Activated T-cell treated with anti-CD3 and anti-CD28 coated beads, Interleukin-2, amount 50 U/mL, for 72 hours (primary cell): Measurements from ENCODE around the gene MAN1A2. TPM values are rescaled to one million over a fixed set of nuclear protein-coding genes. Genes with fewer than 3 reads are reported as not detected.
"Not testable (repeated sequence)": the region's sequence is repeated elsewhere in the genome, so short reads cannot be mapped to it uniquely, and the experiment has no call there.

Experiments used
- ATAC-seq, 2 donors: fragments of 150-1000 bp; cut with Tn5 transposase; replicated peaks in 1 of 2; 2 replicates each; pipeline ENCODE4 v1.10.0; 2021; ENCODE audit warnings: moderate library complexity in 2 of 2, mild to moderate bottlenecking in 1 of 2
- DNase-seq, 2 donors: peaks; one replicate each; pipeline ENCODE4 v3.0.0; 2021 to 2022; ENCODE audit warnings: mixed read lengths in 1 of 2
- H3K27ac Mint-ChIP-seq: one replicate; pipeline ENCODE4 v1.8.0; 2022; ENCODE audit warnings: mild to moderate bottlenecking, moderate library complexity, mixed read lengths
- H3K27me3 Mint-ChIP-seq: one replicate; pipeline ENCODE4 v1.8.0; 2022; ENCODE audit warnings: low read depth, mixed read lengths
- H3K36me3 Mint-ChIP-seq, 2 donors: one replicate each; pipeline ENCODE4 v1.8.0; 2022; ENCODE audit warnings: mixed read lengths in 2 of 2, mild to moderate bottlenecking in 1 of 2; ENCODE audit not compliant: insufficient read depth in 2 of 2
- H3K4me1 Mint-ChIP-seq: one replicate; pipeline ENCODE4 v1.8.0; 2022; ENCODE audit warnings: low read depth, mixed read lengths
- H3K4me3 Mint-ChIP-seq, 2 donors: one replicate each; pipeline ENCODE4 v1.8.0; 2022; ENCODE audit warnings: mild to moderate bottlenecking in 2 of 2, mixed read lengths in 2 of 2, moderate library complexity in 2 of 2
- H3K9me3 Mint-ChIP-seq, 2 donors: one replicate each; pipeline ENCODE4 v1.8.0; 2022; ENCODE audit warnings: mixed read lengths in 2 of 2
- total RNA-seq, 2 donors: library from RNA; stranded (reverse); gene quantifications; one replicate each; pipeline ENCODE4 v1.2.3, GENCODE V29; 2022

Gene MAN1A2
- 10 to 100 TPM; 27.6 to 29.1 TPM for total RNA-seq

DNA sequence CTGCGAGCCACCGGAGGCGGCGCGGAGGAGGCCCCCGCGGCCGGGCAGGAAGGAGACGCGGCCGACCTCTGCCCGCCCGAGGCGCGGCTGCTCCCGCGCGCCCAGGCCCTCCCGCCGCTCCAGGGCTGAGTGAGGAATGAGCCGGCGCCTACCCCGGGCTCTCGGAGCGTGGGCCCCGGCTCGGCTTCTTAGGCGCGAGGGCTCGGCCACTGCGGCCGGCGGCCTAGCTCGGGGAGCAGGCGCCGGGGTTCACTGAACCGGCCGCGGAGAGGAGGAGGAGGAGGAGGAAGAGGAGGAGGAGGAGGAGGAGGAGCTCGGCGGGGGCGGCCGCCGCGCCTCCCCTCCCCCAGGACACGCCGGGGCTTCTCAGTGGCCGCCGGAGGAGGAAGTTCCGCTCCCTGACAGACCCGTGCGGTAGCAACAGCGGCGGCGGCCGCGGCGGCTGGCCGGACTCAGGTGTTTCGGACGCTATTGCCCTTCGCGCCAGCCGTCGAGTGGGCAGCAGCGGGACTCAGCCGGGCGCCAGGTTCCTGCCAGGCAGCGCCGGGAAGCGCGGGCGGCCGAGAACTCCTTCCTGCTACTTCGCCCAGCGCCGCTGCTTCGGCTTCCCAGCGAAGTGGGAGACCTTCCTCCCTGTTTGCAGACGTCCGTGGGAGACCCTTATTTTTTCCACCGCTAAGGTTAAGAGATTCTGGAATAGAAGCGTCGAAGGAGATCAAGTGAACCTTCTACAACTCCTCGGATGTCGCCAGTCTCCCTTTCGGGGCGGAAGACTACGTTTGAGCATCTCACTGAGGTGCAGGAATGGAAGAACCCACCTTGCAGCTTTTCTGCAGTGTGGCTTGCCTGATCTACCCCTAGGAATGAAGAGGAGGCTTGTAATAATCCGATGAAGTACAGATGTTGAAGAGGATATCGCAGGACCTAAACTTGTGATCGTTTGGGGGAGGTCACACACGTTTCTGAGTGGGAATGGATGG, at the start of gene MAN1A2:
Gene MAN1A2, plus strand, starts transcription at position 404 of the 980 bp plus-strand sequence. CDS start 735 bp downstream, outside the sequence.
- H3K4me1 Mint-ChIP-seq = peaks cover 65% of the 10 kb centered on the region
- peaks cover 2 to 6% of the 10 kb centered on the region in 2 donors for H3K36me3 Mint-ChIP-seq
- H3K27me3 Mint-ChIP-seq = no peaks in the 10 kb centered on the region

GRCh38 chr1:117318011-117318410, 49.2 kb upstream of the MAN1A2 start:
- no peak for DNase-seq
- Mint-ChIP-seq H3K4me3 (no peak overlapping the region), H3K4me1 (no peaks in the 10 kb centered on the region), H3K27ac (no peak overlapping the region), H3K27me3 (peaks cover 22% of the 10 kb centered on the region), H3K36me3 (peaks cover 0 to 2% of the 10 kb centered on the region in 2 donors), H3K9me3 (no peaks in the 10 kb centered on the region)
- ATAC-seq = no peak

More for the DNA sequence above, at the start of gene MAN1A2:
- ATAC-seq (peak; percentile 74 to 76), DNase-seq (peak; percentile 85 to 86)
- H3K27ac Mint-ChIP-seq = peak within 1 kb of the TSS; percentile 96
- no peaks in the 10 kb centered on the region for H3K9me3 Mint-ChIP-seq
- H3K4me3 Mint-ChIP-seq = peak within 1 kb of the TSS; percentile 94 to 98

GRCh38 chr1:117318426-117318825, 48.8 kb upstream of the MAN1A2 start:
- peaks cover 0 to 2% of the 10 kb centered on the region in 2 donors for H3K36me3 Mint-ChIP-seq
- no peaks in the 10 kb centered on the region for H3K4me1 Mint-ChIP-seq
- peaks cover 22% of the 10 kb centered on the region for H3K27me3 Mint-ChIP-seq
- H3K9me3 Mint-ChIP-seq = no peaks in the 10 kb centered on the region
- ATAC-seq = no peak
- no peak overlapping the region for H3K4me3 Mint-ChIP-seq
- no peak for DNase-seq
- H3K27ac Mint-ChIP-seq = no peak overlapping the region

- Mint-ChIP-seq H3K27ac (no peak overlapping the region), H3K4me3 (no peak overlapping the region), H3K27me3 (peaks cover 31% of the 10 kb centered on the region), H3K4me1 (no peaks in the 10 kb centered on the region), H3K9me3 (peaks cover 0 to 1% of the 10 kb centered on the region in 2 donors), H3K36me3 (peaks cover 0 to 2% of the 10 kb centered on the region in 2 donors)
- no peak for DNase-seq
- no peak for ATAC-seq
Observed at GRCh38 chr1:117320515-117320914, 46.7 kb upstream of the MAN1A2 start.

DNA sequence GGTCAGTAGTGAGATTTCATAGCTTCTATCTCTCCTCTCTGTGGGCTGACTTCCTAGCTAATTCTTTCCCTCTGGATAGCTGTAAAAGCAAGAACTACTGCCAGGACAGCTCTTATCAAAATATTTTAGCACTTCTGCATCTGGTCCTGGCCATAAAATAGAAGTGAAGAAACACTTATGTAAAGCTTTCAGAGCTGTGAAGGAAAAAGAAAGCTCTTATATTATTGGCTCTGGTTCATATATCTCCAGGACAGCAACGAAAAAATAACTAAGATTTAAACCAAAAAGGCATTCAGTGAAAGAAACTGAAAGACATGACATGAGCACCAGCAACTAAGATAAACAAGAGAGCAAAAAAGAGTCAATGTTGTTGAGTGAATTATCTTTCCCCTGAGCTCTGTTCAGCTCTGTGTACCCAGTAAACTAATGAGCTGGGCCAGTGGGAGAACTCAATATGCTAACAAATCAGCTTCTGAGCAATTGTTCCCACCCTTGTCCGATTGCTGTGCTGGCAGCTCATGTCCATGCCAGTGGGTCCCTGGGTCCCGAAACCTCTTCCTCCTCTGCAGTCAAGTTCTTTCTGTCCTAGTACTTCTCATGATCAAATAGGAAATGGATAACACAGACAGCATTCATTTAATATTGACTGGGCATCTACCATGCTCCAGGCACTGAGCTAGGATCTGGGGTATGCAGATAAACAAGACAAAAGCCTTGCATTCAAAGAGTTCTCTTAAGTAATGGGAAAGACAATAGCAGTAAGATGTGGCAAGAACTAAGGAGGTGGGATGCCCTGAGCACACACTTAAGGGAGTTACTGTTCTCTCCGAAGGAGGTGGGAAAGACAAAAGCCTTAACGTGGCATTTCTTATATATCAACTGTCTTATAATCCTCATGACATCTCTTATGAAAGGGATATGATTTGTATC, 45.3 kb upstream of the MAN1A2 start:
- Mint-ChIP-seq H3K9me3 (peaks cover 0 to 1% of the 10 kb centered on the region in 2 donors), H3K27ac (no peak overlapping the region), H3K4me3 (no peak overlapping the region), H3K27me3 (peaks cover 33% of the 10 kb centered on the region), H3K36me3 (peaks cover 0 to 2% of the 10 kb centered on the region in 2 donors), H3K4me1 (no peaks in the 10 kb centered on the region)
- DNase-seq (no peak), ATAC-seq (no peak)

GRCh38 chr1:117324357-117324756, 42.9 kb upstream of the MAN1A2 start:
- ATAC-seq (no peak), DNase-seq (no peak)
- Mint-ChIP-seq H3K36me3 (no peaks in the 10 kb centered on the region), H3K9me3 (peaks cover 0 to 1% of the 10 kb centered on the region in 2 donors), H3K4me1 (no peaks in the 10 kb centered on the region), H3K27me3 (peaks cover 33% of the 10 kb centered on the region), H3K4me3 (no peak overlapping the region), H3K27ac (no peak overlapping the region)

GRCh38 chr1:117326035-117326434, 41.2 kb upstream of the MAN1A2 start:
- not testable (repeated sequence) for DNase-seq, H3K36me3 Mint-ChIP-seq, H3K4me1 Mint-ChIP-seq, H3K9me3 Mint-ChIP-seq, H3K27ac Mint-ChIP-seq, ATAC-seq, H3K4me3 Mint-ChIP-seq
- peaks cover 27% of the 10 kb centered on the region for H3K27me3 Mint-ChIP-seq

- H3K9me3 Mint-ChIP-seq = peaks cover 0 to 1% of the 10 kb centered on the region in 2 donors
- DNase-seq = no peak
- peaks cover 20% of the 10 kb centered on the region for H3K27me3 Mint-ChIP-seq
- no peak overlapping the region for H3K27ac Mint-ChIP-seq
- no peak overlapping the region for H3K4me3 Mint-ChIP-seq
- no peaks in the 10 kb centered on the region for H3K4me1 Mint-ChIP-seq
- ATAC-seq = no peak
- H3K36me3 Mint-ChIP-seq = no peaks in the 10 kb centered on the region
Observed at GRCh38 chr1:117327011-117327410, 40.2 kb upstream of the MAN1A2 start.

DNA sequence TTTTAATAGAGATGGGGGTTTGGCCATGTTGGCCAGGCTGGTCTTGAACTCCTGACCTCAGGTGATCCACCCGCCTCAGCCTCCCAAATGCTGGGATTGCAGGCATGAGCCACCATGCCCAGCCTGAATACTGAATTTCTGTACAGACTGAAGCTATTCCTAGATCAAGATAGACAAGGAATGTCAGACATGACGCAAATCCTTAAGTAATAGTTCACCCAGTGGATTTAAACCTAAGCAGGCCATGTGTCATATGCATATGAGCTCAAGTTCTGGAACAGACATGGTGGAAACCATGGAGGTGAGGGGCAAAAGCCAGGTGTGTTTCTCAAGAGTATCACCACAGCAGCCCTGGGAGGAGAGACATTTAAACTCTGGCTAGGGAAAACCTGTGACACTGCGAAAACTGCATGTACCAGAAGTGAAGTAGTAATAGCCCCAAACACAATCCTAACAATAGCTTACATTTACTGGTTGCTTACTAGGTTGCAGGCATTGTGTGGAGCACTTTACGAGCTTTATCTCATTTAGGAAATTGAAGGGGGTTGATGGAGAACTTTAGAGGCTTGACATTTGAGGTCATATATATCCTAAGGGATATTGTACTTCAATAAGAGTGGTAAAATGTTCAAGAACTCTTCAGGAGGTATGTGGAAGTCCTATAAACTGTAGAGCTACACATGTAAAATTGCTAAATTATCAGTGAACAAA, 31.7 kb upstream of the MAN1A2 start:
- DNase-seq = no peak
- Mint-ChIP-seq H3K27ac (no peak overlapping the region), H3K27me3 (no peaks in the 10 kb centered on the region), H3K4me3 (no peak overlapping the region), H3K9me3 (peaks cover 2 to 3% of the 10 kb centered on the region in 2 donors), H3K4me1 (peaks cover 9% of the 10 kb centered on the region), H3K36me3 (no peaks in the 10 kb centered on the region)
- ATAC-seq = no peak

DNA sequence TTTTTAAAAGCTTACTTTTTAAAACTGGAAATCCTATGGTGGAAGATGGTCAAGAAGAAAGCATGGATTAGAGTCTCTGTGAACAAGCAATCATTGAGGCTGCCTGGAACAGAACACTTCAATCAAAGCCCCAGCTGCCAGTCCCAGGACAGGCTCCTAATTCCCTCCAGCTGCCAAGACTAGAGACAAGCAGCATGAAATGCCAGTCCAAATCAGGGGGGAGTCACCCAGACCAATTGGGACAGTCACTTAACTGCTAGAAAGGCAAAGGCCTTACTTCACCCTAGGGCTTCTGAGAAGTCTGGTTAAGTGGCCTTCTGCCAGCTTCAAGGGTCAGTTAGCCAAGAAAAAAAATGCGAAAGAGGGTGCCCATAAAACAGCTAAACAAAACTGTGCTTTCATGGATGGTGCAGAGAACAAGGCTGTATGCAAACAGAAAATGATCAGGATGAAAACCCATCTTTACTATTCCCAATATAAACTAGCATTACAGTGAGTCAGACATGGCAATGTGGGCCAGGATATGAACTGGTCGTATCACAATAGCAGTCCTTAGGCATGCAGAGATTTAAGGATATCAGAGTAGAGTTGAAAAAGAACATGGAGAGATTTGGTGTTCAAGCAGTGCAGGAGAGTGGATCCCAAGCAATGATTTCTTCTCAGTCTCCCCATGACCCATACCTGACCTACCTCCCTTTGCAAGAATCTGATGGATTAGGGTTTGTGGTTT, 31.0 kb upstream of the MAN1A2 start:
- Mint-ChIP-seq H3K36me3 (no peaks in the 10 kb centered on the region), H3K4me1 (peaks cover 13% of the 10 kb centered on the region), H3K27ac (no peak overlapping the region), H3K9me3 (peaks cover 2 to 3% of the 10 kb centered on the region in 2 donors), H3K27me3 (no peaks in the 10 kb centered on the region), H3K4me3 (no peak overlapping the region)
- no peak for ATAC-seq
- no peak for DNase-seq

GRCh38 chr1:117339866-117340700, 27.2 kb upstream of the MAN1A2 start:
- DNase-seq = peak in 1 of 2 donors; percentile 6
- H3K4me3 Mint-ChIP-seq = peak overlapping the region in 1 of 2 donors; percentile 19
- ATAC-seq = peak; percentile 51 to 82
- H3K36me3 Mint-ChIP-seq = no peaks in the 10 kb centered on the region
- H3K4me1 Mint-ChIP-seq = peaks cover 25% of the 10 kb centered on the region
- peaks cover 2 to 3% of the 10 kb centered on the region in 2 donors for H3K9me3 Mint-ChIP-seq
- H3K27ac Mint-ChIP-seq = peak overlapping the region; percentile 21
- H3K27me3 Mint-ChIP-seq = no peaks in the 10 kb centered on the region
